NCI-H2227 (cell line): ENCODE measurements around the gene PAX3.

Experiments used
- DNase-seq: peaks from one replicate; lab custom pipeline; 2025; ENCODE audit not compliant: unreplicated experiment; lab: John Stamatoyannopoulos, UW

Gene PAX3

GRCh38 chr2:222298001-222298310, 842 bp downstream of the PAX3 start:
- no peak for DNase-seq

GRCh38 chr2:222297600-222297935, 1.2 kb downstream of the PAX3 start:
- DNase-seq, result no peak

- no peak for DNase-seq
Observed at GRCh38 chr2:222296911-222297599, 1.7 kb downstream of the PAX3 start.

- no peak for DNase-seq
Observed at GRCh38 chr2:222296311-222296741, 2.5 kb downstream of the PAX3 start.

- no peak for DNase-seq
Observed at GRCh38 chr2:222295368-222296062, 3.3 kb downstream of the PAX3 start.

GRCh38 chr2:222294996-222295367, 3.8 kb downstream of the PAX3 start:
- DNase-seq, result no peak

- DNase-seq, result no peak
Observed at GRCh38 chr2:222293660-222294630, 4.9 kb downstream of the PAX3 start.

- DNase-seq, result no peak
Observed at GRCh38 chr2:222292149-222293134, 6.4 kb downstream of the PAX3 start.

GRCh38 chr2:222291485-222291841, 7.3 kb downstream of the PAX3 start:
- no peak for DNase-seq

- peak; percentile 74 for DNase-seq
Observed at GRCh38 chr2:222290736-222291484, 7.9 kb downstream of the PAX3 start.

GRCh38 chr2:222290401-222290735, 8.4 kb downstream of the PAX3 start:
- no peak for DNase-seq

- no peak for DNase-seq
Observed at GRCh38 chr2:222289278-222290160, 9.3 kb downstream of the PAX3 start.

GRCh38 chr2:222288590-222289277, 10.1 kb downstream of the PAX3 start:
- no peak for DNase-seq

GRCh38 chr2:222287862-222288479, 10.8 kb downstream of the PAX3 start:
- DNase-seq, result no peak

GRCh38 chr2:222284466-222284865, 14.3 kb downstream of the PAX3 start:
- no peak for DNase-seq

- DNase-seq, result no peak
Observed at GRCh38 chr2:222283634-222284033, 15.2 kb downstream of the PAX3 start.

- DNase-seq, result no peak
Observed at GRCh38 chr2:222281506-222281905, 17.3 kb downstream of the PAX3 start.

- no peak for DNase-seq
Observed at GRCh38 chr2:222280795-222281194, 18.0 kb downstream of the PAX3 start.
